ENCODE measurements around the gene NOL12.
"Not testable (repeated sequence)": the region's sequence is repeated elsewhere in the genome, so short reads cannot be mapped to it uniquely, and the experiment has no call there.

GRCh38 chr22:37656583-37656982, 29.6 kb upstream of the NOL12 start:
- not testable (repeated sequence) for TF ChIP-seq CTCF (IDR thresholded peaks at IDR 0.05); EP300 (IDR thresholded peaks at IDR 0.05; ENCODE audit: low read depth); POLR2AphosphoS5 (IDR thresholded peaks at IDR 0.05); POLR2A (IDR thresholded peaks at IDR 0.05)
